Globus pallidus (tissue), 1 donor: ENCODE results near the gene FAM131A.

ENCODE experiments used
- DNase-seq: peaks from one replicate; pipeline ENCODE4 v3.0.0-alpha.2; 2015; ENCODE audit warnings: low spot score

The FAM131A gene, protein sequence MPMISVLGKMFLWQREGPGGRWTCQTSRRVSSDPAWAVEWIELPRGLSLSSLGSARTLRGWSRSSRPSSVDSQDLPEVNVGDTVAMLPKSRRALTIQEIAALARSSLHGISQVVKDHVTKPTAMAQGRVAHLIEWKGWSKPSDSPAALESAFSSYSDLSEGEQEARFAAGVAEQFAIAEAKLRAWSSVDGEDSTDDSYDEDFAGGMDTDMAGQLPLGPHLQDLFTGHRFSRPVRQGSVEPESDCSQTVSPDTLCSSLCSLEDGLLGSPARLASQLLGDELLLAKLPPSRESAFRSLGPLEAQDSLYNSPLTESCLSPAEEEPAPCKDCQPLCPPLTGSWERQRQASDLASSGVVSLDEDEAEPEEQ

GRCh38 chr3:184337399-184337714 lies at the start of gene FAM131A:
Gene FAM131A, plus strand, starts transcription at chr3:184337600. Its CDS starts 31 bp downstream, at chr3:184337631.
- DNase-seq: peak; percentile 73

GRCh38 chr3:184289426-184289938 lies 47.9 kb upstream of the FAM131A start:
- DNase-seq: peak; percentile 37

DNA sequence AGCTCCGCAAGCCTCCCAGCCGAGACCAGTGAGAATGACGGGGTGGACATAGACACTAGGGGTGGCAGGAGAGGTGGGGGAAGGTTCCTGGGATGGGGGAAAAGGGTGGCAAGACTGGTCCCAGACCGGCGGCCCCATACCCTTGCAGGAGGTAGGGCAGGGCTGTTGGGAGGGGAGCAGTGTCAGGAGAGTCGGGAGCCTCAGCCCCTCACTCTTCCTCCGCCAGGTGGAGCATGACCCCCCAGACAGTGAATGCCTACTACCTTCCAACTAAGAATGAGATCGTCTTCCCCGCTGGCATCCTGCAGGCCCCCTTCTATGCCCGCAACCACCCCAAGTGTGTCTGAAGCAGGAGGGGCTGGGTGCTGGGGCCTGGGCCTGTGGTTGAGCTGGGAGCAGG lies 47.1 kb upstream of the FAM131A start:
- DNase-seq: no peak

GRCh38 chr3:184291044-184291737 lies 46.2 kb upstream of the FAM131A start:
- DNase-seq: no peak

DNA sequence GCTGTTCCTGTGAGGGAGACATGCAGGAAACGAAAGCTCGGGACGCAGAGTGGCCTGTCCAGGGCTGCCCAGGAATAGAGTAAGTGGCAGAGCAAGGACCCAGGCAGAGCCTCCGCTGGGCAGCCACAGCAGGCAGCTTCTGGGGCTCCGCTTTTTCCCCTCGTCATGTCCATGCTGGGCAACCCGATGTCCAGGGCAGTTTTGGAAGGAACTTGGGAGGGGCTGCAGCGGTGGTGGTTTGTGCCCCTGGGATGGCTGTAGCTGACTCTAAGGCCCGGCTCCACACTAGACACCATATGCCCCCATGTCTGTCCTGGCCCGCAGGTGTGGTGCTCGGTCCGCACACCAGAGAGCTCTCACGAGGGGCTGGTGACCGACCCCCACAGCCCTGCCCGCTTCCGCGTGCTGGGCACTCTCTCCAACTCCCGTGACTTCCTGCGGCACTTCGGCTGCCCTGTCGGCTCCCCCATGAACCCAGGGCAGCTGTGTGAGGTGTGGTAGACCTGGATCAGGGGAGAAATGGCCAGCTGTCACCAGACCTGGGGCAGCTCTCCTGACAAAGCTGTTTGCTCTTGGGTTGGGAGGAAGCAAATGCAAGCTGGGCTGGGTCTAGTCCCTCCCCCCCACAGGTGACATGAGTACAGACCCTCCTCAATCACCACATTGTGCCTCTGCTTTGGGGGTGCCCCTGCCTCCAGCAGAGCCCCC lies 45.5 kb upstream of the FAM131A start:
- no peak for DNase-seq

GRCh38 chr3:184295771-184296170 lies 41.6 kb upstream of the FAM131A start:
- no peak for DNase-seq

DNA sequence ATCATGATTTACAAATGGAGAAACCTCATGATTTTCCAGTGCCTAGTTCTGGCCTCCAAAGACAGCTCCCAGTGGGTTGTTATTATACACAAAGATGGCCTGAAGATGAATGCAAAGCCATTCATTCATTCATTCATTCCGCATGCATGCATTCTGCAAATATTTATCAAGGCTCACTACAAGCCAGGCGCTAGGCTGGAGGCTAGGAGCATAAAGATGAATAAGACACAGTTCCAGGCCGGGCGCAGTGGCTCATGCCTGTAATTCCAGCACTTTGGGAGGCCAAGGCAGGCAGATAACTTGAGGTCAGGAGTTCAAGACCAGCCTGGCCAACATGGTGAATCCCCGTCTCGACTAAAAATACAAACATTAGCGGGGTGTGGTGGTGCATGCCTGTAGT lies 40.8 kb upstream of the FAM131A start:
- DNase-seq: no peak

DNA sequence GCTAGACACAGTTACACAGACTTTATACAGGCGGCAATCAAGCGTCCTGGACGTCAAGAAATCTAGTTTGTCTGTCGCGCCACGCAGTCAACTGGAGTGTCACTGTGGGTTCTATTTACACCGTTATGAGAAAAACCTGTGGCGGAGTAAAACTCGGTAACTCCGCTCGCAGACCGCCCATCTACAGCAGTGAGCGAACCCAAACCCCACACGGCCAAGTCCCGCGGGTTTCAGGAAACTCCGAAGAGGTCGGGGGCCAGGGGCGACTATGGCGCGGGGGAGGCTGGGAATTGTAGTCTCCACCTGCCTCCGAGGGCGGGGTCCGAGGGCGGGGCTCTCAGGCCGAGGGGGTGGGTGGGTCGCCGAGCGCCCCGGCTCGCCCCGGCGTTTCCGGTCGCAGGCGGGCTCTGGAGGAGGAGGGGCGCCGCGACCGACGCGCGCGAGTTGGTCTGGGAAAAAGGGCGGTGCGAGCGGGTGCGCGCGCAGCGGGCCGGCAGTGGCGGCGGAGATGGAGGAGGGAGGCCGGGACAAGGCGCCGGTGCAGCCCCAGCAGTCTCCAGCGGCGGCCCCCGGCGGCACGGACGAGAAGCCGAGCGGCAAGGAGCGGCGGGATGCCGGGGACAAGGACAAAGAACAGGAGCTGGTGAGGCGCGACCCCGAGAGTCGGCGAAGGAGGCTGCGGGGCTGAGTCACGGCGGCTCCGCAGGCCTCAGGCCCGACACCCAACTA lies 38.5 kb upstream of the FAM131A start, which contains the start of gene PSMD2:
PSMD2 (plus strand) TSS at position 483 of the 729 bp plus-strand sequence; CDS start at position 509, 26 bp downstream.
- DNase-seq: peak; percentile 95

DNA sequence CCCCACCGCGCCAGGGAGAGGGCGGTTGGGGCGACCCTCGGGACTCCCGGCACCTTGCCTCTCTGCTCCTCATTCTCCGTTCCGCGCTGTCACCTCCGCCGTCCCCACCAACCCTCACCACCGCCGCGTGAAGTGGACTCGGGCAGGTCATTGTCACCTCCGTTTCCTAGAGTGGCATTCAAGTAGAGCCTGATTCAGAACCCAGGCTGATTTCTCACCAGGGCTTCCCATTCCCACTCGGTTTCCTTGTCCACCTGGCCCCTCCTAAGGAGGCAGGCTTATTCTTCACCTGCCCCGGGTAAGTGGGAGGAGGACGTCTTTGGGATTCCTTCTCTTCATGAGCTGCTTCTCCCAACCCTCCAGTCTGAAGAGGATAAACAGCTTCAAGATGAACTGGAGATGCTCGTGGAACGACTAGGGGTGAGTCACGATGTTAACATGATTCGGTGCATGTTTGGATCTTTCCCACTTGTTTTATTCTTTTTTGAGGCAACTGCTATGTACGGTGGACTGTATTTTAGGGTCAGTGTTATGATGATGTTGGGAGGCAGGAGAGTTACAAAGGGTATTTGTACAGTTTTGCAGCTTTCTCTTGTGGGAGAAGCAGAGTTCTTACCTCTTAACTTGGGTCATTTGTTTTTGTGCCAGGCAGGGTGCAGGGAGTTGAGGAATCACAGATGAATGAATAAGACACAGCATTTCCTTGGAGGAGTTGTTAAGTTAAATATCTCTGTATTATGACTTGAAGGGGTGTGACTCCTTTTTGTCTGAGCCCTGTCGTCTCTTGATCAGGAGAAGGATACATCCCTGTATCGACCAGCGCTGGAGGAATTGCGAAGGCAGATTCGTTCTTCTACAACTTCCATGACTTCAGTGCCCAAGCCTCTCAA lies 37.7 kb upstream of the FAM131A start:
- DNase-seq: no peak

- DNase-seq: no peak
These were observed 37.1 kb upstream of the FAM131A start for GRCh38 chr3:184300378-184300720.

- DNase-seq: no peak
These were observed 31.8 kb upstream of the FAM131A start for GRCh38 chr3:184305577-184305976.

DNA sequence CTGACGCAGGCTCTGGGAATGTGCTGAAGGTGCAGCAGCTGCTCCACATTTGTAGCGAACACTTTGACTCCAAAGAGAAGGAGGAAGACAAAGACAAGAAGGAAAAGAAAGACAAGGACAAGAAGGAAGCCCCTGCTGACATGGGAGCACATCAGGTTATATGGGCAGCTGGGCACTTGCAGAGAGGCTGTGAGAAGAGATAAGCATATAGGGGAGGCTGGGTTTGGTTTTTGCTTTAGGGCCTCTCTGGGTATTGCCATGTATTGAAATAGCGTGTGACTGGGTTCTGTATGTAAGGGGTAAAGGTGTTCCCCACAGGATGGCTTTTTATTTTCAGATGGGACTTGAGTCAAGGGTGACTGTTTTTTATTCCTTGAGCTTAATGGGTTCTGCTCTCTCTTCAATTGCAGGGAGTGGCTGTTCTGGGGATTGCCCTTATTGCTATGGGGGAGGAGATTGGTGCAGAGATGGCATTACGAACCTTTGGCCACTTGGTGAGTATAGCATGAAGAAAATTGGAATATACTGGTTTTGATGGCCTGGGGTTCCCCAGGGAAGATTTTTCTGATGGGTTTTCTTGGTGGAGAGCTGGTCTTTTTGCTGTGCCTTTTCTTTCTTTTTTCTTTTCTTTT lies 30.9 kb upstream of the FAM131A start:
- DNase-seq: no peak

DNA sequence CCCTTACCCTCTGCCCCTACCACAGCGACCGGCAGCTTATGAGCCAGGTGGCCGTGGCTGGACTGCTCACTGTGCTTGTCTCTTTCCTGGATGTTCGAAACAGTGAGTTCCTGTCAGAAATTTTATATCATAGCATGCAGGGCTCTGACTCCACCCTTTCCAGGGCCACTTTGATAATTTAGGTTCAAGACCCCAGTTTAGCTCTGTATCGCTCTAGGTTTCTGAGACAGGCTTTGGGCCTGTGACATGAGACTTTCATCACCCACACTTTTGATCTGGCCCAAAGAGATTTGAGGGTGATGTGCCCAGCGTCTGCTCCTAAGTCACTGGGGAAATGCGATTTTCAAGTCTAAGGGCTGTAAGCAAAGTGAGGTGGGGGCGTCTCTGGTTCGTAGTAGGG lies 29.5 kb upstream of the FAM131A start:
- DNase-seq: no peak

- DNase-seq: no peak
These were observed 28.7 kb upstream of the FAM131A start for GRCh38 chr3:184308744-184309143.

DNA sequence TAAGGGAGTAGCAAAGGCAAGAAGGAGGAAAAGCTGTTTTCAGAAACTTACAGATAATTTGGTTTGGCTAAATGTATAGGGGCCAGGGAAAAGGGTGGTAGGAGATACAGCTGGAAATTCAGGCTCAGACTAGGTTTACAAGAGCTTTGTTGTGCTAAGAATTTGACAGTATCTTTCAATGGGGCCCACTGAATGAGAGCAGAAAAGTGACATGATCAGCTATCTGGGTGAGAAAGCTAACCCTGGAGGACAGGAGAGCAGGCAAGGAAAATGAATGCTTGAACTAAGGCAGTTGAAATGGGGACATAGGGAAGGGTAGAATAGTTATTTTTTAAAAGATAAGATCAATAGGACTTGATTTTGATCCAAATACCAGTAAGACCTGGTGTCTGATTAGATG lies 25.8 kb upstream of the FAM131A start:
- DNase-seq: no peak

GRCh38 chr3:184314363-184314699 lies 23.1 kb upstream of the FAM131A start, which contains the start of gene EIF4G1:
Gene EIF4G1, plus strand, starts transcription at chr3:184314606. Its CDS starts 1,191 bp downstream, at chr3:184315797.
- DNase-seq: peak; percentile 89

DNA sequence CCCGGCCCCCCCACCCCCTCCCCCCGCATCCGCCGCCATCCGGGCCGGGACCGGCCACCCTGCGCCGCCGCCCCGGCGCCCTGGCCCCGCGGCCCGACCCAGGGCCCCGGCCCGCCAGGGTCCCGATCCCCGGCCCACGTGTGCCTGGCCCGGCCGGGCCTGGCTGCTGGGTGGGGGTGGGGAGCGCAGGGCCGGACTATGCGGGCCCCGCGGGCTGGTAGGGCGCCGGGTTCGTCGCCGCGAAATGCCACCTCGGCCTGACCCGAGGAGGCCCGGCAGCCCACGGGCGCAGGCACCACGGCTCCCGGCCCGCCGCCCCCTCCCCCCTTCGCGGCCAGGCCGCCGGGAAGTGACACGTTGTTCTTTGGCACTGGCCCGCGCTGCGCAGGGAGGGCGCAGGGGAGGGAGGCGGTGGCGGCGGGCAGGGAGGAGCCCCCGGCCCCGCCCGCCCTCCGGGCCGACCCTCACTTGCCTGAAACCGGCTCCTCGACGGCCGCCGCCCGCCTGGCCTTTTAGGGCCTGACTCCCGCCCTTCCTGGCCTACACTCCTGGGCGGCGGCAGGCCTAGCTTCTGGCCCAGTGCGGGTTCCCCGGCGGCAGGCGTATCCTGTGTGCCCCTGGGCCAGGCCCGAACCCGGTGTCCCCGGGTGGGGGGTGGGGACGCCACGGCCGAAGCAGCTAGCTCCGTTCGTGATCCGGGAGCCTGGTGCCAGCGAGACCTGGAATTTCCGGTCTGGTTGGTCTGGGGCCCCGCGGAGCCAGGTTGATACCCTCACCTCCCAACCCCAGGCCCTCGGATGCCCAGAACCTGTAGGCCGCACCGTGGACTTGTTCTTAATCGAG lies 22.5 kb upstream of the FAM131A start:
- peak; percentile 59 for DNase-seq

- no peak for DNase-seq
These were observed 21.9 kb upstream of the FAM131A start for GRCh38 chr3:184315543-184315867.

DNA sequence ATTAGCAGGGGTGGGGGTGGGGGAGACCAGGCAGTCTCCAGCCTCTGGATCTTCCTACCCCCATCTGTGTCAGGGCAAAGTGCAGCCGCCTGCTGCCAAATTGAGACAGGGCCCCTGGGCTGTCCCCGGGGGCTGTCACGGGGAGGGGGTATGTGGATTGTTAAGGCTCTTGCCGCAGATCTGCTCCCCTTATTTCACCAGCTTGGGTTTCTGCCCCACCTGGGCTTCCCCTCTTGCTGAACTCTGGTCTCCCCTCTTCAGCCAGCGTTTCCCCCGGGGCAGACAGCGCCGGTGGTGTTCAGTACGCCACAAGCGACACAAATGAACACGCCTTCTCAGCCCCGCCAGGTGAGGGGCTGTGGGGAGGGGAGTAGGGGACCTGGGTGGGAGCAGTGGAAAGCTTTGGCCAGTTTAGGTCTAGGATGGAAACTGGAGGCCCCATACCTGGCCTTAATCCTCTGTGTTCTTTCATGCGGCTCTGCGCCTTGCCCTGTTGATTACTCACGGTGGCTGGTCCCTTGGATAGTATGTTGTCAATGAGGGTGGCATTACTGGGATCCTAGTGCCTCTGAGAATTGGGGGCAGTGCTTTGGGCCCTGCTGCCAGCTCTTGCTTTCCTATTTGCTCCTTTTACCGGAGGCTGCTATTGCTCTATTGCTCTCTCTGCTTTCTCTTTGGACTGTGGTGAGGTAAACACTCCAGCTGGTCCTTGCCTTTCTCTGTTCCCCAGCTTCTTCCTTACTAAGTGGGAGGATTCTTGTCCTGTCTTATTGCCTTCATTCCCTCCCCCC lies 21.3 kb upstream of the FAM131A start:
- DNase-seq: no peak
